ENCODE measurements around the gene ABHD6.

Gene ABHD6

DNA sequence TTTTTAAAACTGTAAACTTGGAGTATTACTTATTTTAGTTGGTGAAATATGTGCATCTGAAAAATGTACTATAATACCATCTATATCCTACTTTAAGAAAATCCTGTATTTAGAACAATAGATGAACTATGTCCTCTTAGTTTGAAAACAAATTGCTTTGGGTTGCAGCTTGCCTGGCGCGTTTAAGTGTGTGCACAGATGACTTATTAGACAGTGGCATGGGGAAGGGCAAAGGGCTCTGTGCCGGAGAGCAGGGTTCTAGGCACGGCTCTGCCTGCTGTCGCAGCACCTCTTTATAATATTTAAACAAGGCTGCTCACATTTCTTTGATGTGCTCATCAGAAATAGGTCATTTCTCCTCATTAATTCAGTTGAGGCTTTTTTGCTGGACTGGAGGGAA lies 105.1 kb downstream of the ABHD6 start:
- Histone ChIP-seq H3K9me2 (replicated peaks; ENCODE audit: insufficient read depth, low read length) (no peaks in the 10 kb centered on the region), H4K20me1 (ENCODE audit: low read depth, low read length) (no peaks in the 10 kb centered on the region), H3F3A (ENCODE audit: insufficient read depth) (peaks cover 84% of the 10 kb centered on the region), H3K79me2 (ENCODE audit: insufficient read depth, low read length) (peaks cover 80% of the 10 kb centered on the region), H3K27ac (ENCODE audit: low read depth, low read length) (peak overlapping the region; percentile 98), H3K27me3 (ENCODE audit: low read length) (no peaks in the 10 kb centered on the region), H3K36me3 (ENCODE audit: low read length) (peaks cover 4% of the 10 kb centered on the region; the same call in 1 of the 2 replicates), H3K4me2 (ENCODE audit: low read depth, low read length, poor library complexity, severe bottlenecking) (peak overlapping the region; percentile 63), H3K9ac (ENCODE audit: low read length) (peak overlapping the region; percentile 53), H3K4me3 (ENCODE audit: insufficient read depth, low read length, poor library complexity, severe bottlenecking) (no peak overlapping the region), H2AFZ (ENCODE audit: low read depth, low read length, severe bottlenecking) (no peak overlapping the region), H3K9me3 (ENCODE audit: insufficient read depth, low read length) (no peaks in the 10 kb centered on the region)
- TF ChIP-seq, protein P1, sequence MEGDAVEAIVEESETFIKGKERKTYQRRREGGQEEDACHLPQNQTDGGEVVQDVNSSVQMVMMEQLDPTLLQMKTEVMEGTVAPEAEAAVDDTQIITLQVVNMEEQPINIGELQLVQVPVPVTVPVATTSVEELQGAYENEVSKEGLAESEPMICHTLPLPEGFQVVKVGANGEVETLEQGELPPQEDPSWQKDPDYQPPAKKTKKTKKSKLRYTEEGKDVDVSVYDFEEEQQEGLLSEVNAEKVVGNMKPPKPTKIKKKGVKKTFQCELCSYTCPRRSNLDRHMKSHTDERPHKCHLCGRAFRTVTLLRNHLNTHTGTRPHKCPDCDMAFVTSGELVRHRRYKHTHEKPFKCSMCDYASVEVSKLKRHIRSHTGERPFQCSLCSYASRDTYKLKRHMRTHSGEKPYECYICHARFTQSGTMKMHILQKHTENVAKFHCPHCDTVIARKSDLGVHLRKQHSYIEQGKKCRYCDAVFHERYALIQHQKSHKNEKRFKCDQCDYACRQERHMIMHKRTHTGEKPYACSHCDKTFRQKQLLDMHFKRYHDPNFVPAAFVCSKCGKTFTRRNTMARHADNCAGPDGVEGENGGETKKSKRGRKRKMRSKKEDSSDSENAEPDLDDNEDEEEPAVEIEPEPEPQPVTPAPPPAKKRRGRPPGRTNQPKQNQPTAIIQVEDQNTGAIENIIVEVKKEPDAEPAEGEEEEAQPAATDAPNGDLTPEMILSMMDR (IDR thresholded peaks at IDR 0.05; ENCODE audit: insufficient read depth, low read length, poor library complexity, severe bottlenecking), result no peak
- no peak for TF ChIP-seq EZH2phosphoT487 (conservative IDR thresholded peaks at IDR 0.05; ENCODE audit: low read length)

Data from SU-DHL-6 (cell line).